Measurements from ENCODE around the gene CST11.

The CST11 gene

GRCh38 chr20:23419995-23420901 lies 32.4 kb downstream of the CST11 start:
- DNase-seq (ENCODE audit: low spot score) = peak; percentile 40

GRCh38 chr20:23419657-23419994 lies 33.0 kb downstream of the CST11 start:
- DNase-seq (ENCODE audit: low spot score) = no peak

- DNase-seq (ENCODE audit: low spot score) = no peak
Measured at GRCh38 chr20:23417861-23418260, 34.8 kb downstream of the CST11 start.

- DNase-seq (ENCODE audit: low spot score) = no peak
Measured at GRCh38 chr20:23415959-23416583, 36.6 kb downstream of the CST11 start.

- no peak for DNase-seq (ENCODE audit: low spot score)
Measured at GRCh38 chr20:23415555-23415954, 37.1 kb downstream of the CST11 start.

- DNase-seq (ENCODE audit: low spot score) = no peak
Measured at GRCh38 chr20:23414526-23415188, 38.0 kb downstream of the CST11 start.

GRCh38 chr20:23413862-23414422 lies 38.7 kb downstream of the CST11 start:
- no peak for DNase-seq (ENCODE audit: low spot score)

- DNase-seq (ENCODE audit: low spot score) = peak; percentile 30
Measured at GRCh38 chr20:23412026-23412425, 40.6 kb downstream of the CST11 start.

GRCh38 chr20:23410916-23411695 lies 41.6 kb downstream of the CST11 start:
- DNase-seq (ENCODE audit: low spot score) = no peak

GRCh38 chr20:23409800-23410199 lies 42.9 kb downstream of the CST11 start:
- no peak for DNase-seq (ENCODE audit: low spot score)

GRCh38 chr20:23408957-23409356 lies 43.7 kb downstream of the CST11 start:
- DNase-seq (ENCODE audit: low spot score) = no peak

- no peak for DNase-seq (ENCODE audit: low spot score)
Measured at GRCh38 chr20:23407781-23408464, 44.8 kb downstream of the CST11 start.

GRCh38 chr20:23406880-23407279 lies 45.8 kb downstream of the CST11 start:
- no peak for DNase-seq (ENCODE audit: low spot score)

GRCh38 chr20:23404196-23404595 lies 48.5 kb downstream of the CST11 start:
- no peak for DNase-seq (ENCODE audit: low spot score)

- DNase-seq (ENCODE audit: low spot score) = no peak
Measured at GRCh38 chr20:23403751-23404150, 48.9 kb downstream of the CST11 start.

GRCh38 chr20:23401051-23401450 lies 51.6 kb downstream of the CST11 start:
- DNase-seq (ENCODE audit: low spot score) = no peak
